GM12875 (cell line): ENCODE data around the gene SNAP29.
"Not testable (repeated sequence)": the region's sequence is repeated elsewhere in the genome, so short reads cannot be mapped to it uniquely, and the experiment has no call there.

Experiments used
- H3K4me3 ChIP-seq: one replicate; pipeline ENCODE4 v1.5.1; 2011; ENCODE audit warnings: low read depth, low read length, control low read depth
- TF ChIP-seq, protein P1 (sequence below): IDR thresholded peaks from 2 replicates; pipeline ENCODE4 v1.5.1; 2011; ENCODE audit warnings: low read depth, mild to moderate bottlenecking, control low read depth, inconsistent platforms, low read length, moderate library complexity, borderline replicate concordance; ENCODE audit not compliant: insufficient read depth

The SNAP29 gene

DNA sequence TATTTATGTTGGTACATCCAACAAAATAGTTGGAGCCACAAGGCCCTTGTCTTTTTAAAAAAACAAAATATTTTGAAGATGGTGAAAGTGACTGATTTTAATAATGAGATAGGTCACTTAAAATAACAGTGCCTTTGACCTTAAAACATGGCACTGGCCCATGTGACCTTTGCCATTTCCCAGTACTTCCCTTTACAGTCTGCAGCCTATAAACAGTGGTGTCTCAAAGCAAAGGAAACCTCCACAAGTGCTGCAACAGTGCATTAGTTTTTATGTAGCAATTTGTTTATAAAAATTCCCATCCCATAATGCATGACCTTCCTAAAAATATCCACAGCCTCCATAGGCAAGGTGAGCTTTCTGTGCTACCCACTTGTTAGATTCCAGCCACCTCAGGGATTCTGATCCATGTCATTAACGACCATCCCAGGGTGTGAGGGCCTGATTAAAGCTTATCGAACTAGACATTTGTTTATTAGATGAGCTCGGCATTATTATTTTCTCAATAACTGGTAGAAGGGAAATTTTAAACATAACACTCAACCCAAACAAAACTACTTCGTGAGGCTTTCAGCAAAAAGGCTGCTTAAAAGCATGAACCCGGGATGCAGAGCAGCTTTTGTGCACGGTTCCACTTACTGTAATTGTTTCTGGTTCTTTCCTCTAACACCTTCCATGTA lies 30.4 kb downstream of the SNAP29 start:
- no peak overlapping the region for H3K4me3 ChIP-seq
- TF ChIP-seq, protein P1, sequence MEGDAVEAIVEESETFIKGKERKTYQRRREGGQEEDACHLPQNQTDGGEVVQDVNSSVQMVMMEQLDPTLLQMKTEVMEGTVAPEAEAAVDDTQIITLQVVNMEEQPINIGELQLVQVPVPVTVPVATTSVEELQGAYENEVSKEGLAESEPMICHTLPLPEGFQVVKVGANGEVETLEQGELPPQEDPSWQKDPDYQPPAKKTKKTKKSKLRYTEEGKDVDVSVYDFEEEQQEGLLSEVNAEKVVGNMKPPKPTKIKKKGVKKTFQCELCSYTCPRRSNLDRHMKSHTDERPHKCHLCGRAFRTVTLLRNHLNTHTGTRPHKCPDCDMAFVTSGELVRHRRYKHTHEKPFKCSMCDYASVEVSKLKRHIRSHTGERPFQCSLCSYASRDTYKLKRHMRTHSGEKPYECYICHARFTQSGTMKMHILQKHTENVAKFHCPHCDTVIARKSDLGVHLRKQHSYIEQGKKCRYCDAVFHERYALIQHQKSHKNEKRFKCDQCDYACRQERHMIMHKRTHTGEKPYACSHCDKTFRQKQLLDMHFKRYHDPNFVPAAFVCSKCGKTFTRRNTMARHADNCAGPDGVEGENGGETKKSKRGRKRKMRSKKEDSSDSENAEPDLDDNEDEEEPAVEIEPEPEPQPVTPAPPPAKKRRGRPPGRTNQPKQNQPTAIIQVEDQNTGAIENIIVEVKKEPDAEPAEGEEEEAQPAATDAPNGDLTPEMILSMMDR = no peak

DNA sequence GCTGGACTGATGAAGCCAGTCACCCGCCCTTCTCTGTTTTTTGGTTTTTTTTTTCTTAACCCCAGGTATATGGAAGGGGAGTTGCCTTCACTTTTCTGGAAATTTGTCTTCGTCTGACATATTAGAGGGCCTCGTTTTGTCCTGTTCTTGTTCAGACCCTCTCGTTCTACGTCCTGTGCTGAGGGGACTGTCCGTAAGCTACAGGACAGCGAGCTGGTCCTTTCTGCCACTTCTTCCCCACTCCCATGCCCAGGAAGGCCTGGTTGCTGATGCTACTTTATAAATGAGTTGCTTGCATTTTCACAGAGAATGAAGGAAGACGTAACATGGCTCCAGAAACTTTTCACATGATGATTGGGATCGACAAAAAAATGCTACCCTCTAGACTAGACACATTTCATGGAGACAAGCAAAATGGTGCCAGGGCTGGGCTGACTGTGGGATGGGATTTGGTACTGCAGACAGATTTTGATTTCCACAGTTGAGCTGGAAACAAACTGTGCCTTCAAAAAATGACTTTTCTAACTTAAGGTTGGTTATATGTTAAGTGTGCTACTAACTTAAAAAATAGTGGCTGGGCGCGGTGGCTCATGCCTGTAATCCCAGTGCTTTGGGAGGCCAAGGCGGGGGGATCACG lies 31.2 kb downstream of the SNAP29 start:
- TF ChIP-seq, protein P1 = no peak
- no peak overlapping the region for H3K4me3 ChIP-seq

DNA sequence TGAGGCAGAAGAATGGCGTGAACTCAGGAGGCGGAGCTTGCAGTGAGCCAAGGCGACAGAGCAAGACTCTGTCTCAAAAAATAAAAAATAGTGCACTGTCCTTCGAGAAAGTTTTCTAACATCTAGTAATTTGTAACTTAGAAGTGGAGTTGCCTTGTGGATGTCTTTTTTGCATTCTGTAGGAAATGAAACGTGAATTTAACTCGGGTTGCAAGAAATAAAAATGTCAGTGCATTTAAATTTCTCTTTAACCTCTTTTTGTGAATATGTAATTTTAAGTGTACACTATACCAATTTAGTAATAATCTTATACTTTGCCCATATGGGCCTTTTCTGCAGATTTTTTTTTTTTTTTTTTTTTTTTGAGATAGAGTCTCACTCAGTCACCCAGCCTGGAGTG lies 32.2 kb downstream of the SNAP29 start:
- TF ChIP-seq, protein P1 = no peak
- no peak overlapping the region for H3K4me3 ChIP-seq

DNA sequence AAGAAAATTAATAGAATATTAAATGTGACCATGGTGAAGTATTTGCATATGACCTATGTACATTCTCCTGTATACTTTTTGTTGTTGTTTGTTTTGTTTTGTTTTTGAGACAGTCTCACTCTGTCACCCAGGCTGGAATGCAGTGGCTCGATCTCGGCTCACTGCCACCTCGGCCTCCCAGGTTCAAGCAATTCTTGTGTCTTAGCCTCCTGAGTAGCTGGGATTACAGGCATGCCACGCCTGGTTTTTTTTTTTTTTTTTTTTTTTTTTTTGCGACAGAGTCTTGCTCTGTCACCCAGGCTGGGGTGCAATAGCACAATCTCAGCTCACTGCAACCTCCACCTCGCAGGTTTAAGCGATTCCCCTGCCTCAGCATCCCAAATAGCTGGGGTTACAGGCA lies 38.9 kb downstream of the SNAP29 start:
- not testable (repeated sequence) for H3K4me3 ChIP-seq

DNA sequence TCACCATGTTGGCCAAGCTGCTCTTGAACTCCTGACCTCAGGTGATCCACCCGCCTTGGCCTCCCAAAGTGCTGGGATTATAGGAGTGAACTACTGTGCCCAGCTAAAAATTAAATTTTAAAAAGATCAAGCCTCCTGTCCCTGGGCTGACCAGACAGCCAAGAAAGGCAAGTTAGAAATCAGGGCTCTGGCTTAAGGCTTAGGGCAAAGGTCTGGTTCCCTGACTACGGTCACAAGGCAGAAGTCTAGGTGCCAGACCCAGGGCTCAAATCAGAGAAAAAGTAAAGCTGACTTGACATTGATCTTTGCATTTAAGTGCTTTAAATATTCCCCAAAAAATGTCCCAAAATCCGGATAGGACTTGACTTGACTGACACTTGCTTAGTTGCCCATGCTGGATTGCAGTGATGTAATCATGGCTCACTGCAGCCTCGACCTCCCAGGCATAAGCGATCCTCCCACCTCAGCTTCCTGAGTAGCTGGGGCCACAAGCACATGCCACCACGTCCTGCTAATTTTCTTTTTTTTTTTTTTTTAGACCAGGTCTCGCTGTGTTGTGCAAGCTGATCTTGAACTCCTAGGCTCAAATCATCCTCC lies 41.1 kb downstream of the SNAP29 start:
- TF ChIP-seq, protein P1 = no peak
- H3K4me3 ChIP-seq = no peak overlapping the region

DNA sequence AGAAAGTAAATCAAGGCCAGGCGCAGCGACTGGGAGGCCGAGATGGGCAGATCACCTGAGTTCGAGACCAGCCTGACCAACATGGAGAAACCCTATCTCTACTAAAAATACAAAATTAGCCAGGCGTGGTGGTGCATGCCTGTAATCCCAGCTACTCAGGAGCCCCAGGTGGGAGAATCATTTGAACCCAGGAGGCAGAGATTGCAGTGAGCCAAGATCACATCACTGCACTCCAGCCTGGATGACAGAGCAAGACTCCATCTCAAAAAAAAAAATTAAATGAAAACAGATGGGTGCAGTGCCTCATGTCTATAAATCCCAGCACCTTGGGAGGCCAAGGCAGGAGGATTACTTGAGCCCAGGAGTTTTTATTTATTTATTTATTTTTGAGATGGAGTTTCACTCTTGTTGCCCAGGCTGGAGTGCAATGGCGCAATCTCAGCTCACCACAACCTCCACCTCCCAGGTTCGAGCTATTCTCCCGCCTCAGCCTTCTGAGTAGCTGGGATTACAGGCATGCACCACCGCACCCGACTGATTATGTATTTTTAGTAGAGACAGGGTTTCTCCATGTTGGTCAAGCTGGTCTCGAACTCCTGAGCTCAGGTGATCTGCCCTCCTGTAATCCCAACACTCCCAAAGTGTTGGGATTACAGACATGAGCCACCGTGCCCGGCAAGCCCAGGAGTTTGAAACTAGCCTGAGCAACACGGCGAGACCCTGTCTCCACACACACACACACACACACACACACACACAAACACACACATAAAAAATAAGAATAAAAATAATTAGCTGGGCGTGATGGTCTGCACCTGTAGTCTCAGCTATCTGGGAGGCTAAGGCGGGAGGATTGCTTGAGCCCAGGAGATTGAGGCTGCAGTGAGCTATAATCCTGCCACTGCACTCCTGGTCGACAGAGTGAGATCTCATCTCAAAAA lies 42.6 kb downstream of the SNAP29 start:
- not testable (repeated sequence) for H3K4me3 ChIP-seq

DNA sequence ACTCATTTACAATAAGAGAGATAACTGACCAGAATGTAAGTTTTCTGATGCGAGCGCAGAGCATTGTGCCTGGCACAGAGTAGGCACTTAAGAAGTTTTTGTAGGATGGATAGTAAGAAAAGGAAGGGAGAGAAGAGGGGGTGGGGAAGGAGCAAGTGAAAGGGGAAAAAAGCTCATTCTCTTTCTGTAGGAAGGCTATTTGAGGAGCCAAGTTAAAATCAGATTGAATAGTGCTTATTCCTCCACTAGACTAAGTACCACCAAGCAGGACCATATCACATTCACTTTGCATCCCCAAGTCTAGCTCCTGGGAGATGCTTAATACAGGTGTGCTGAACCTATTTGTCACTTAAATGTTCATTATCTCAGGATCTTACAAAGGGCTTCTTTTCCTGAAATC lies 44.3 kb downstream of the SNAP29 start:
- H3K4me3 ChIP-seq = no peak overlapping the region
- TF ChIP-seq, protein P1 = no peak
